Measurements from ENCODE around the gene ANKRD16. TPM values are rescaled to one million over a fixed set of nuclear protein-coding genes. Genes with fewer than 3 reads are reported as not detected.

Gene ANKRD16
- total RNA-seq (12.6 and 13.1 TPM in 2 replicates), polyA plus RNA-seq (6.6 and 10.9 TPM in 2 replicates), polyA minus RNA-seq (14.7 and 19.4 TPM in 2 replicates)
- 8.2 TPM for total RNA-seq (2013)

DNA sequence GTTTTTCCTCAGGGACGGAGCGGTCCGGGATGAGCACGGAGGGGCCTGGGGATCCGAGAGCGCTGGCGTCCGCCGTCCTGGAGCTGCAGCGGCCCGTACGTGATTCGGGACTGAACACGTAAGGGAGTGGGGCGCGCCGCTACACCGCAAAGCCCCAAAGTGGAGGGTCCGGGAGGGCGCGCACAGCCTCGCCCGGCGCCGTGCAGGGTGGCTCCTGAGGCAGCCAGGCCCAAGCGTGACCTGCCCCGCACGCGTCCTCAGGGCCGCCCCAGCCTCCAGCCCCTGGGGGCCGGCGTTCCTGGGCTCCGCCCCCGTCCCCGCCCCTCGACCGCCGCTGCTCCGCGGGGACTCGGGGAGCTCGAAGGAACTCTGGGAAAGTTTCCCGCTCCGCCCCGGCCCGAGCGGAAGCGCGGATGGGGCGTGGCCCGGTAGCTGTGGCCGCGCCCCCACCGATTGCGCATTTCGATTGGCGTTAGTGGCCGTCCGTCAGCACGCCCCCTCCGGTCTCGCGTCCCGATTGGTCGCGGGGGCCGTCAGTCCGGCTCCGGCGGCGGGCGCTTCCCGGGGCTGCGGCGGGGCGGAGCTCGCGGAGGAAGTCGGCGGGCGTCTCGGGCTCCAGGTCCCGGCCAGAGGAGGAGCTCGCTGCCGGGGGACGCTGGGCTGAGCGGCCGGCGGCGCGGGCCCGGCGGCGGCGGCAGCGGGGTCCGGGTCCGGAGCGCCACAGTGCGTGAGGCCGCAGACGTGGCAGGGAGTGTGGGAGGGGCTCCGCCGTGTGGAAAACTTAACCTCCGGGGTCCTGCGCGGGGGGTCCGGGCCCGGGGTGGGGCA is at the start of gene ANKRD16, which contains the start of gene FBH1:
Gene ANKRD16, minus strand, starts transcription at position 270 of the 828 bp plus-strand sequence. CDS start 539 bp downstream, outside the sequence.
Gene FBH1, plus strand, starts transcription at position 620 of the 828 bp plus-strand sequence. Its CDS starts 103 bp downstream, at position 723.
- Mint-ChIP-seq H3K27me3 (no peaks in the 10 kb centered on the region), H3K27ac (peak within 1 kb of the TSS; percentile 88), H3K4me3 (peak within 1 kb of the TSS; percentile 94), H3K4me1 (peaks cover 58% of the 10 kb centered on the region), H3K9me3 (ENCODE audit: insufficient read depth) (no peaks in the 10 kb centered on the region)
- peak; percentile 99 for DNase-seq
- no peaks in the 10 kb centered on the region for H3K27me3 ChIP-seq (replicated peaks in 1 of 4; ENCODE audit: control extremely low read depth in 1 of 4, control insufficient read depth in 3 of 4, insufficient read depth in 4 of 4, low read length in 3 of 4)
- under 1% methylated on average over 109 of the region's 109 CpGs for WGBS (ENCODE audit: insufficient coverage)
- H3K4me2 ChIP-seq (replicated peaks; ENCODE audit: low read depth, low read length, poor library complexity, severe bottlenecking): peak within 1 kb of the TSS; percentile 99
- peak within 1 kb of the TSS; percentile 93 for H2AFZ ChIP-seq (ENCODE audit: insufficient read depth, low read depth, low read length, poor library complexity, severe bottlenecking)
- H3K27ac ChIP-seq (ENCODE audit: low read length in 2 of 2): peak within 1 kb of the TSS; percentile 48 to 77
- peaks cover 28 to 33% of the 10 kb centered on the region in 2 donors for H3K4me1 ChIP-seq (ENCODE audit: control insufficient read depth in 2 of 2, insufficient read depth in 2 of 2, low read length in 2 of 2)
- peaks cover 0 to 23% of the 10 kb centered on the region in 2 experiments for H3K36me3 ChIP-seq (replicated peaks in 1 of 2; ENCODE audit: control extremely low read depth in 1 of 2, control insufficient read depth in 1 of 2, extremely low read depth in 1 of 2, insufficient read depth in 2 of 2, low read length in 1 of 2)
- ChIA-PET CTCF (interaction anchor here (0.6 to 3.5 kb wide), 17 partner anchors 12 to 441 kb away, joined by 3 to 25 read pairs (median 3); partner anchors contain the start of gene IL15RA), POLR2A (interaction anchor here (0.5 to 1.8 kb wide), 11 partner anchors 13 to 205 kb away, joined by 3 to 17 read pairs (median 4); partner anchors contain the start of genes GDI2, IL2RA and TASOR2)
- ATAC-seq (ENCODE audit: low read depth): peak; percentile 84
- peak within 1 kb of the TSS; percentile 82 for H3K9ac ChIP-seq (ENCODE audit: low read length)
- peaks cover 33% of the 10 kb centered on the region for H4K20me1 ChIP-seq (ENCODE audit: control insufficient read depth, insufficient read depth, low read length, poor library complexity, severe bottlenecking)
- TF ChIP-seq, protein P1, sequence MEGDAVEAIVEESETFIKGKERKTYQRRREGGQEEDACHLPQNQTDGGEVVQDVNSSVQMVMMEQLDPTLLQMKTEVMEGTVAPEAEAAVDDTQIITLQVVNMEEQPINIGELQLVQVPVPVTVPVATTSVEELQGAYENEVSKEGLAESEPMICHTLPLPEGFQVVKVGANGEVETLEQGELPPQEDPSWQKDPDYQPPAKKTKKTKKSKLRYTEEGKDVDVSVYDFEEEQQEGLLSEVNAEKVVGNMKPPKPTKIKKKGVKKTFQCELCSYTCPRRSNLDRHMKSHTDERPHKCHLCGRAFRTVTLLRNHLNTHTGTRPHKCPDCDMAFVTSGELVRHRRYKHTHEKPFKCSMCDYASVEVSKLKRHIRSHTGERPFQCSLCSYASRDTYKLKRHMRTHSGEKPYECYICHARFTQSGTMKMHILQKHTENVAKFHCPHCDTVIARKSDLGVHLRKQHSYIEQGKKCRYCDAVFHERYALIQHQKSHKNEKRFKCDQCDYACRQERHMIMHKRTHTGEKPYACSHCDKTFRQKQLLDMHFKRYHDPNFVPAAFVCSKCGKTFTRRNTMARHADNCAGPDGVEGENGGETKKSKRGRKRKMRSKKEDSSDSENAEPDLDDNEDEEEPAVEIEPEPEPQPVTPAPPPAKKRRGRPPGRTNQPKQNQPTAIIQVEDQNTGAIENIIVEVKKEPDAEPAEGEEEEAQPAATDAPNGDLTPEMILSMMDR (IDR thresholded peaks at IDR 0.05): no peak
- no peak for TF ChIP-seq EZH2 (IDR thresholded peaks at IDR 0.05; ENCODE audit: borderline replicate concordance, insufficient read depth, low read depth, low read length, poor library complexity, severe bottlenecking)
- H3K79me2 ChIP-seq (ENCODE audit: control insufficient read depth, insufficient read depth, low read length): peaks cover 67% of the 10 kb centered on the region
- H3K4me3 ChIP-seq (ENCODE audit: control extremely low read depth in 1 of 5, extremely low read depth in 1 of 5, insufficient read depth in 1 of 5, low read depth in 2 of 5, low read length in 4 of 5): peak within 1 kb of the TSS; percentile 51 to 88 (median 77)
- intact Hi-C loops (cut with micrococcal nuclease): loop anchor here (1.0 to 5.0 kb wide), 8 partner anchors 17 to 263 kb away; partner anchors contain the start of genes GDI2, IL15RA and TASOR2
- H3K9me3 ChIP-seq (ENCODE audit: control extremely low read depth in 1 of 3, control insufficient read depth in 2 of 3, insufficient read depth in 1 of 3, low read length in 2 of 3): no peaks in the 10 kb centered on the region

All from B cell (primary cell).